ENCODE measurements around the gene CNDP2. TPM values are rescaled to one million over a fixed set of nuclear protein-coding genes. Genes with fewer than 3 reads are reported as not detected.

Gene CNDP2
- total RNA-seq (2021; ENCODE audit: unreplicated experiment) (310 TPM), Bru-seq, nascent RNA (percentile 95 among the genes with signal in this experiment), BruChase-seq, experiment 1, labeled RNA remaining after a 2-hour chase (percentile 93 among the genes with signal in this experiment), BruChase-seq, experiment 2, labeled RNA remaining after a 6-hour chase (percentile 96 among the genes with signal in this experiment)
- 250 TPM for polyA plus RNA-seq (2012; ENCODE audit: insufficient read length)
- long read RNA-seq, full-length matches to known transcripts: 483 of 739 reads
- long read RNA-seq, partial matches to known transcripts: 169 of 739 reads
- long read RNA-seq, other reads (novel, unspliced or antisense): 87 of 739 reads

- peak within 1 kb of the TSS; percentile 90 for H3K27ac ChIP-seq (ENCODE audit: low read length)
- peak; percentile 91 for ATAC-seq
- BruUV-seq (replicated peaks): TSS peak; percentile 99
- POLR2A ChIA-PET: interaction anchor here (0.6 to 1.0 kb wide), 4 partner anchors 12 to 349 kb away, joined by 3 to 10 read pairs (median 4); no protein-coding TSS in a partner anchor
- peaks cover 36% of the 10 kb centered on the region for H3K4me1 ChIP-seq (ENCODE audit: control insufficient read depth, insufficient read depth, low read length)
- H3K4me3 ChIP-seq (ENCODE audit: low read depth in 2 of 2, low read length in 2 of 2): peak within 1 kb of the TSS; percentile 71 to 73
- H3K36me3 ChIP-seq (ENCODE audit: control insufficient read depth, insufficient read depth, low read length): peaks cover 7% of the 10 kb centered on the region; the same call in 1 of the 2 replicates
- peak; percentile 99 for DNase-seq (ENCODE audit: low read depth, low spot score)
- TF ChIP-seq POLR2AphosphoS5 (IDR thresholded peaks at IDR 0.05; ENCODE audit: low read depth, low read length) (peak; percentile 87), REST (IDR thresholded peaks at IDR 0.05; ENCODE audit: insufficient read depth in 1 of 2, low read depth in 2 of 2, low read length in 1 of 2) (no peak), SIN3A (IDR thresholded peaks at IDR 0.05; ENCODE audit: borderline replicate concordance, insufficient read depth, low read depth, low read length) (peak; percentile 91)
- no peaks in the 10 kb centered on the region for H3K27me3 ChIP-seq (ENCODE audit: control insufficient read depth, insufficient read depth, low read length)
- H3K9me3 ChIP-seq (ENCODE audit: control insufficient read depth, insufficient read depth, low read depth, low read length): no peaks in the 10 kb centered on the region
- intact Hi-C loops (cut with micrococcal nuclease; ENCODE audit: unreplicated experiment) (loop anchor here (5.0 kb wide), 1 partner anchor 56 kb away; no protein-coding TSS in a partner anchor), in situ Hi-C loops (cut with HindIII; ENCODE audit: low pct_unique_long_range_greater_than_20kb, low sequenced_read_pairs) (no loop called here)
- CTCF ChIA-PET: interaction anchor here (0.5 to 1.7 kb wide), 8 partner anchors 56 to 299 kb away, joined by 3 to 14 read pairs (median 4); no protein-coding TSS in a partner anchor
Measured at GRCh38 chr18:74495581-74496507, at the start of gene CNDP2. Gene CNDP2 (plus strand): TSS chr18:74496363. CDS start chr18:74499974, 3,611 bp downstream.

GRCh38 chr18:74446631-74447403 is 49.3 kb upstream of the CNDP2 start:
- ATAC-seq (peak; percentile 6; the same call in 1 of the 2 replicates), DNase-seq (ENCODE audit: low read depth, low spot score) (no peak)
- intact Hi-C loops (cut with micrococcal nuclease; ENCODE audit: unreplicated experiment): no loop called here
- ChIA-PET CTCF (interaction anchor here (0.5 to 0.7 kb wide), 3 partner anchors 41 to 323 kb away, joined by 3 to 5 read pairs (median 3); no protein-coding TSS in a partner anchor), POLR2A (no interaction called here)
- Histone ChIP-seq H3K4me1 (ENCODE audit: control insufficient read depth, insufficient read depth, low read length) (no peaks in the 10 kb centered on the region), H3K36me3 (ENCODE audit: control insufficient read depth, insufficient read depth, low read length) (no peaks in the 10 kb centered on the region), H3K27ac (ENCODE audit: low read length) (no peak overlapping the region), H3K27me3 (ENCODE audit: control insufficient read depth, insufficient read depth, low read length) (no peaks in the 10 kb centered on the region; the same call in 1 of the 2 replicates), H3K9me3 (ENCODE audit: control insufficient read depth, insufficient read depth, low read depth, low read length) (no peaks in the 10 kb centered on the region), H3K4me3 (ENCODE audit: low read depth in 2 of 2, low read length in 2 of 2) (no peak overlapping the region)
- no TSS peak for BruUV-seq (replicated peaks)
- in situ Hi-C loops (cut with HindIII; ENCODE audit: low pct_unique_long_range_greater_than_20kb, low sequenced_read_pairs): no loop called here
- TF ChIP-seq REST (IDR thresholded peaks at IDR 0.05; ENCODE audit: insufficient read depth in 1 of 2, low read depth in 2 of 2, low read length in 1 of 2) (no peak), POLR2AphosphoS5 (IDR thresholded peaks at IDR 0.05; ENCODE audit: low read depth, low read length) (no peak), CTCF (IDR thresholded peaks at IDR 0.05) (no peak), TCF7L2 (IDR thresholded peaks at IDR 0.05; ENCODE audit: low read depth, low read length) (no peak), SIN3A (IDR thresholded peaks at IDR 0.05; ENCODE audit: borderline replicate concordance, insufficient read depth, low read depth, low read length) (no peak)

Measured in Panc1 (cell line).